Measurements from ENCODE around the gene PCGF2. TPM values are rescaled to one million over a fixed set of nuclear protein-coding genes. Genes with fewer than 3 reads are reported as not detected.

The PCGF2 gene
- total and polyA plus RNA-seq, 2 of the 8 experiments (the other 6 are each of a cell fraction or from before 2014, with no cell fraction given): 42.1 to 93.3 TPM

DNA sequence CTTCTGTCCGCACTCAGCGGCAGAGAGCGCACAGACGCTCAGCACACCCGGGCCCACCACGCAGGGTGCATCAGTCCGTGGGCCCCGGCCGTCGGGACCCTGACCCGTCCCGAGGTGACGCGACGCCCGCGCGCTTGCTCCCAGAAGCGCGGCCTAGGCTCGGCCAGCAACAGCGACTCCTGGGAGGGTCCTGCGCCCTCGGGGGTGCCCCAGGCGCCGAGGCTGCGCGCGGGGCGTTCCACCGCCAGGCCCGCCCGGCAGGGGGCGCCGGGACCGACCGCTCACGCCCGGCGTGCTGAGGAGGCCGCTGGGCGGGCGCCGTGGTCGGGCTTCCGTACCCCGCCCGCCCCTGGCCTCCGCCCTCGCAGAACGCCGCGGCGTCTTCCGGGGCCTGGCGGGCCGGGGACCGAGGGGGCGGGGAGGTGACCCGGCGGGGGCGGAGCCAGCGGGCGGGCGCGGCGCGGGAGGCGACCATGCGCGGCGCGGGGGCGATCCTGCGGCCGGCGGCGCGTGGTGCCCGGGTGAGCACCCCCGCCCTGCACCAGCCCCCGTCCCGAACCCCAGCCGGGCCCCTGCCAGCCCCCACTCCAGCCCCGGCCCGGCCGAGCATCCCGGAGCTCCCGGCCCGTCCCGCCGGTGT, 18.1 kb downstream of the PCGF2 start, which contains the start of gene CISD3:
CISD3 (plus strand) TSS at position 456 of the 640 bp plus-strand sequence; CDS start at position 474, 18 bp downstream.
- peak within 1 kb of the TSS; percentile 80; the same call in 1 of the 2 replicates for H2BK12ac ChIP-seq (ENCODE audit: low read depth, low read length)
- H3K4me1 ChIP-seq (replicated peaks in 1 of 4; ENCODE audit: control insufficient read depth in 3 of 4, insufficient read depth in 4 of 4, low read length in 3 of 4): peaks cover 0 to 10% (median 5%) of the 10 kb centered on the region in 4 experiments; a peak in 5 of 7 replicates
- peak within 1 kb of the TSS; percentile 4 for H3K4ac ChIP-seq (replicated peaks; ENCODE audit: insufficient read length, low read depth, low read length)
- H3K36me3 ChIP-seq (ENCODE audit: control insufficient read depth in 2 of 4, insufficient read depth in 4 of 4, low read length in 3 of 4): peaks cover 0 to 3% (median 0%) of the 10 kb centered on the region in 4 experiments; a peak in 2 of 8 replicates
- no peak within 1 kb of the TSS for H3K14ac ChIP-seq (ENCODE audit: insufficient read length)
- peak within 1 kb of the TSS; percentile 88 to 94 for H3K4me2 ChIP-seq (ENCODE audit: insufficient read depth in 1 of 2, low read depth in 2 of 2, low read length in 2 of 2)
- DNase-seq (ENCODE audit: low read depth in 1 of 2, low spot score in 2 of 2) (peak in 1 of 2 experiments; percentile 84), FAIRE-seq (no peak)
- peak within 1 kb of the TSS; percentile 83 for H3K18ac ChIP-seq (ENCODE audit: extremely low read depth, low read length)
- peak within 1 kb of the TSS; percentile 48 to 72 (median 63) for H3K4me3 ChIP-seq (ENCODE audit: extremely low read depth in 1 of 4, insufficient read depth in 2 of 4, low read depth in 3 of 4, low read length in 4 of 4)
- H3K23me2 ChIP-seq (ENCODE audit: low read depth, low read length): peaks cover 9% of the 10 kb centered on the region; the same call in 1 of the 2 replicates
- no peak within 1 kb of the TSS for H3K56ac ChIP-seq (replicated peaks; ENCODE audit: insufficient read length, low read depth, low read length)
- peak within 1 kb of the TSS; percentile 90; the same call in 1 of the 2 replicates for H2BK5ac ChIP-seq (ENCODE audit: low read depth, low read length)
- H3K27me3 ChIP-seq (replicated peaks in 1 of 4; ENCODE audit: control insufficient read depth in 3 of 4, extremely low read depth in 1 of 4, insufficient read depth in 3 of 4, low read length in 3 of 4): peaks cover 0 to 17% (median 7%) of the 10 kb centered on the region in 4 experiments; a peak in 3 of 7 replicates
- no peaks in the 10 kb centered on the region for H3K79me2 ChIP-seq (ENCODE audit: control insufficient read depth in 1 of 2, insufficient read depth in 2 of 2, low read length in 2 of 2)
- H3K27ac ChIP-seq (ENCODE audit: low read depth, low read length): no peak within 1 kb of the TSS
- no peak within 1 kb of the TSS for H2BK120ac ChIP-seq (replicated peaks; ENCODE audit: low read depth, low read length)
- peaks cover 4 to 22% of the 10 kb centered on the region in 2 experiments for H4K20me1 ChIP-seq (replicated peaks in 1 of 2; ENCODE audit: control insufficient read depth in 1 of 2, insufficient read depth in 2 of 2, low read length in 2 of 2)
- H2AK5ac ChIP-seq (ENCODE audit: low read depth, low read length): peak within 1 kb of the TSS; percentile 2; the same call in 1 of the 2 replicates
- H3K9me3 ChIP-seq (ENCODE audit: insufficient read depth in 2 of 2, low read depth in 1 of 2, low read length in 1 of 2): no peaks in the 10 kb centered on the region
- H4K8ac ChIP-seq (ENCODE audit: extremely low read depth, insufficient read depth, low read length): peak within 1 kb of the TSS; percentile 92
- peak within 1 kb of the TSS; percentile 47; the same call in 1 of the 2 replicates for H2AFZ ChIP-seq (ENCODE audit: low read length)
- peak within 1 kb of the TSS; percentile 77 for H4K91ac ChIP-seq (replicated peaks; ENCODE audit: insufficient read length, low read length)
- H2BK20ac ChIP-seq (ENCODE audit: low read length): no peak within 1 kb of the TSS
- H3K23ac ChIP-seq (ENCODE audit: insufficient read length): no peak within 1 kb of the TSS
- peak within 1 kb of the TSS; percentile 98 for H2BK15ac ChIP-seq (ENCODE audit: low read length)
- peak within 1 kb of the TSS; percentile 46 to 66 (median 50); a peak in 6 of 7 replicates for H3K9ac ChIP-seq (replicated peaks in 1 of 4; ENCODE audit: extremely low read depth in 1 of 4, low read depth in 3 of 4, low read length in 3 of 4)
- ChIA-PET CTCF (ENCODE audit: partially characterized antibody) (interaction anchor here (0.8 to 3.7 kb wide), 13 partner anchors 10 to 63 kb away, joined by 3 to 29 read pairs (median 5); partner anchors contain the start of gene EPOP), POLR2A (ENCODE audit: partially characterized antibody) (interaction anchor here (1.0 to 7.0 kb wide), 9 partner anchors 11 to 475 kb away, joined by 3 to 40 read pairs (median 12); partner anchors contain the start of genes CWC25, MLLT6, PCGF2 and PSMB3)
- H4K5ac ChIP-seq (ENCODE audit: insufficient read length, low read depth, low read length): peak within 1 kb of the TSS; percentile 36
- WGBS, 2 experiments (ENCODE audit: extremely low coverage in 1 of 2, insufficient coverage in 1 of 2, insufficient read length in 1 of 2, insufficient replicate concordance in 2 of 2, low coverage in 1 of 2, low lambda C conversion rate in 2 of 2, missing lambda C conversion rate in 1 of 2): 4% methylated on average over 26 of the region's 92 CpGs; no CpG with 5 or more reads in 1 of the 2 experiments
- H3K79me1 ChIP-seq (ENCODE audit: low read depth, low read length): no peaks in the 10 kb centered on the region
- TF ChIP-seq HDAC2 (IDR thresholded peaks at IDR 0.05; ENCODE audit: borderline replicate concordance in 1 of 2, low read depth in 2 of 2, low read length in 2 of 2) (0 out of 4 replicates have a peak, but pooled peaks of 1 of the 2 experiments have one; percentile 10), GABPA (IDR thresholded peaks at IDR 0.05; ENCODE audit: borderline replicate concordance, insufficient read depth, low read length) (peak; percentile 53; the same call in 1 of the 2 replicates), EZH2 (IDR thresholded peaks at IDR 0.05; ENCODE audit: low read depth, low read length, severe bottlenecking) (no peak), BCL11A (IDR thresholded peaks at IDR 0.05; ENCODE audit: low read depth in 2 of 2, low read length in 2 of 2) (no peak), KDM4A (IDR thresholded peaks at IDR 0.05; ENCODE audit: low read depth, low read length, severe bottlenecking) (peak; percentile 57), PHF8 (conservative IDR thresholded peaks at IDR 0.05; ENCODE audit: low read depth, low read length) (0 out of 2 replicates have a peak, but pooled peaks have one; percentile 48), TBP (IDR thresholded peaks at IDR 0.05; ENCODE audit: low read depth, low read length) (peak; percentile 13; the same call in 1 of the 2 replicates), CHD2 (IDR thresholded peaks at IDR 0.05; ENCODE audit: low read length) (no peak)
- TF ChIP-seq, protein P1, sequence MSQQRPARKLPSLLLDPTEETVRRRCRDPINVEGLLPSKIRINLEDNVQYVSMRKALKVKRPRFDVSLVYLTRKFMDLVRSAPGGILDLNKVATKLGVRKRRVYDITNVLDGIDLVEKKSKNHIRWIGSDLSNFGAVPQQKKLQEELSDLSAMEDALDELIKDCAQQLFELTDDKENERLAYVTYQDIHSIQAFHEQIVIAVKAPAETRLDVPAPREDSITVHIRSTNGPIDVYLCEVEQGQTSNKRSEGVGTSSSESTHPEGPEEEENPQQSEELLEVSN (IDR thresholded peaks at IDR 0.05): no peak
